Measurements from ENCODE around the gene EP400.
"Not testable (repeated sequence)": the region's sequence is repeated elsewhere in the genome, so short reads cannot be mapped to it uniquely, and the experiment has no call there.

Gene EP400

DNA sequence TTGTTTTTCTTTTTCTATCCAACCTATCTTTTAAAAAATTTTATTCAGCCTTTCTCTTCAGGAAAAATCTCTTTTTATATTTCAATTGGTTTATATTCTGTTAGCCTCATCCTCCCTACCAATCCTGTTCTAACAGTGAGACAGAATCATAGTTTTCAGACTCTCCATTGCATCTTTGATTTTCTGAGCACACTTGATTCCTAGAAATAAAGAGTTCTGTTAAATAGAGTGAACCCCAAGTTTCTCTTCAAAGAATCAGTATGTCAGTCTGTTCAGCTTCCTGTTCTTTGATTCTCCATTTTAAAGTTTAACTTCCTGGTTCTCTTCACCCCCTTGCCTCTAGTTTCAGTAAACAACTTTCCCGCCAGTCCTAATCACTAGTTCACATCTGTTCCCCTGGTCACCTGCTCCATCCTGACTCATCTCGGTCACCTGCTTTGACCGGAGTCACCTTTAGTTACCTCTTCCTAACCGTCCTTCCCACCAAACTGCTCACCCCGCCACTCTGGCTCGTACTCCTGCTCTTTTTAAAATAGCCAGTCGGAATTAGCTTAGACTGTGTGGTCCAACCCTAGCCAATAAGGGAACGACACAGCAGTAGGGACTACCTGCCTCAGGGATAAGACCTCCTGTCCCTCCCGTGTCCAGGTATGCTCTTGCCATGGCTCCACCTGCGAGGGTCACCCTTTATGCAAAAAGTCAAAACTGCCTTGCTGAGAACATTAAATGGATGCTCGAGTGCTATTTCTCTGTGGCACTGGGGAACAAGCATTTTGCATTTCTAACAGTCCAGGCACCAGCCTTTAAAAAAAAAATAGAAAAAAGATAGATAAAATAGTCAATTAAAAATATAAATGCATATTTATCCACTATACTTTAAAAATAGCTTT lies 146.0 kb downstream of the EP400 start:
- no peak for DNase-seq (ENCODE audit: low read depth)

- no peak for DNase-seq (ENCODE audit: low read depth)
Observed at GRCh38 chr12:132099739-132100138, 150.0 kb downstream of the EP400 start.

DNA sequence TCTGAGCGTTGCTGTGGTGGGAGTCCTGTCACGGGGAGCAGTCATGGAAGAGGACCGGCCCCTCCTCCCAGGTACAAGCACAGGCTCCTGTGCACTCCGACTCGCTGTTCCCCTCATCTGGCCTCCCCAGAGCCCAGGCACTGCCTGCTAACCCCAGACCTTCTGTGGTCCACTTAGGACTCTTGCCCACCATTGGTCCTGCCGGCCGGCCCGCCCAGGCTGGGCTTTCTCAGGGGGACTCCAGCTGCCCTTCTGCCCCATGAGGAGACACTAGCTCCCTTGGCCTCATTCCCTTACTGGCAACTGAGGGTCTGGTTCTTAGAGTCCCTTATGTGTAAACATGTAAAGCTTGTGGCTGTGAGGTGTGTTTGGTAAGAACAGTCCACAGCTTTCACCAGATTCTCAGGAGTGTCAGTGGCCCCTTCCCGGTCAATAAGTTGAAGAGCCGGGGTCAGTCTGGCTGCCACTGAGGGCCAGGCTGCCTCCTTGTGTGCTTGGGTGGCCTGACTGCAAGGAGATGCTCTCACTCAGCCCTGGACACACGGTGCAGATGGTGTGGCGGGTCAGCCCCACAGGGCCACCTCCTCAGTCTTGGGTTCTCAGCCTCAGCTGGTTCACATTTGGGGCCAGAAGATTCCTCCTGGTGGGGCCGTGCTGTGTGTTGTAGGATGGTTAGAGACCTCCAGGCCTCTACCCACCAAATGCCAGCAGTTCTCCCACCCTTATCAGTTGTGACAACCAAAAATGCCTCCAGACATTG lies 150.7 kb downstream of the EP400 start:
- no peak for DNase-seq (ENCODE audit: low read depth)

DNA sequence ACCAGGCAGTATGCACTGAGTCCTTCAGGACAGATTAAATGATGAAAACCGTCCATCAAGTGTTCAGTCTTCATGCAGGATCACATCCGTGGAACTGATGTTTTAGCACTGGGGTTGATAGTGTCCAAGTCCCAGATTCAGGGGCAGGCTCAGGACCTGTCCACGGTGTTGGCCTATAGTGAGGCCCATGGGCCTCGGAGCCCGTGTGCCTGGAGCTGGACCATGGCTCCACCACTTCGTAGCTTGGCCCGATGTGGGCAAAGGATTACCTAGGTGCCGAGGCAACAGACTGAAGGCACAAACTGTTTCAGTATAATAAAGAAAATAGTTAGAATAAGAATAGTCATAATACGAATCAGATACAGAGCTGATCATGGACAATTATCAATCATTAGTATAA lies 152.6 kb downstream of the EP400 start:
- DNase-seq (ENCODE audit: low read depth) = no peak

- DNase-seq (ENCODE audit: low read depth) = not testable (repeated sequence)
Observed at GRCh38 chr12:132103072-132103471, 153.3 kb downstream of the EP400 start.

GRCh38 chr12:132103542-132104308 lies 154.0 kb downstream of the EP400 start:
- DNase-seq (ENCODE audit: low read depth) = no peak

- DNase-seq (ENCODE audit: low read depth) = no peak
Observed at GRCh38 chr12:132105467-132105866, 155.7 kb downstream of the EP400 start.

GRCh38 chr12:132106921-132107320 lies 157.2 kb downstream of the EP400 start:
- DNase-seq (ENCODE audit: low read depth) = no peak

DNA sequence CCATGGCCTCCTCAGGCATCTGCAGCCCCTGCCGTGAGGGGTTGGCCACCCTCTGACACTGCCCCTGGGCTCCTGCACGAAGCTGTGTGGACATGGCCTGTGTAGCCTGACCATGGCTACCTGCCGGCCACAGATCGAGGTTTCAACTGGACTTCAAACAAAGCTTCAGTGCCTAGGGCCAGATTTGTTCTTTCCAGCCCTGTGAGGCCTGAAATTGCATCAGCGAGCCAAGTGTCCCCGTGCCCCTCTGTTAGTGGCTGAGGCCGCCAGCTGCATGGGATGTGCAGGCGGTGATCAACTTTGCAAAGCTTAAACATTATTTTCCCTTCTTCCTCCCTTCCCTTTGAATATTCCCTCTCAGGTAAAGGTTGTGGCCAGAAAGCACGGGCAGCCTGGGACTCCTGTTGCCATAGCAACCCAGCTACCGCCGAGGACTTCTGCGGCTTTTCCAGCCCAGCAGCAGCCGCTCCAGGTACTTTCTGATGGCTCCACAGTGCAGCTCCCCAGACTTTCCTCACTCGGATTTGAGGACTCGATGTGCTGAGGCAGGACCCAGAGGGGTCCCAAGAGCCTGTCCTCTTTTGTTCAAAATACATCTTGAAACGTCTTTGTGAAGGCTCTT lies 158.6 kb downstream of the EP400 start:
- no peak for DNase-seq (ENCODE audit: low read depth)

DNA sequence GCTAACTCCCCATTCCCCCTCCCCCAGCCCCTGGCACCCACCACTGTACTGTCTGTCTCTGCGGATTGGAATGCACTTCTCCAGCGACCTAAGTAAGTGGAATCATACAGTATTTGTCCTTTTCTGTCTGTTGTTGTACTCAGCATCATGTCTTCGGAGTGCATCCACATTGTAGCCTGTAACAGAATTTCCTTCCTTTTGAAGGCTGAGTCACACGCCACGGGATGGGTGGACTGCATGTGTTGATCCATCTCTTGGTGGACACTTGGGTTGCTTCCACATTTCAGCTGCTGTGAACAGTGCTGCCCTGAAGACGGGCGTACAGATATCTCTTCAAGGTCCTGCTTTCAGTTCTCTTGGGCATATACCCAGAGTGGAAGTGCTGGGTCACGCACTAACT lies 160.0 kb downstream of the EP400 start:
- no peak for DNase-seq (ENCODE audit: low read depth)

DNA sequence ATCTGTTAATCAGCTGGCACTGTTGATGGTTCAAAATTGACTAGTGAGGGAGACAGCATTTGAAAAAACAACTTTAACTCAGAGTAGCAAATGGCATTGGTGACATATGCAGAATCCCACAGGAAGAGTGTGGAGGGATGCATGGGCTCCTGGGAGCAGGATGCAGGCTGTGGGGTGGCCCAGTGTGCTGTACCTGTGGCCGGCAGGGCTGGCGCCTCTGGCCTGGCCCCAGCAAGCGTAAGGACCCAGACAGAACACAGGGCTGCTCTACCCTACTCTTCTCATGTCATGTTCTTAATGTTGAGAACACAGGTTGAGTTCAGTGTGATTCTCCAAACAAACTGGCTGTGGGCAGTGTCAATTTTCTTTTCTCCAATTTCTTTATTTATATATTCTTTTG lies 160.9 kb downstream of the EP400 start:
- DNase-seq (ENCODE audit: low read depth) = no peak

DNA sequence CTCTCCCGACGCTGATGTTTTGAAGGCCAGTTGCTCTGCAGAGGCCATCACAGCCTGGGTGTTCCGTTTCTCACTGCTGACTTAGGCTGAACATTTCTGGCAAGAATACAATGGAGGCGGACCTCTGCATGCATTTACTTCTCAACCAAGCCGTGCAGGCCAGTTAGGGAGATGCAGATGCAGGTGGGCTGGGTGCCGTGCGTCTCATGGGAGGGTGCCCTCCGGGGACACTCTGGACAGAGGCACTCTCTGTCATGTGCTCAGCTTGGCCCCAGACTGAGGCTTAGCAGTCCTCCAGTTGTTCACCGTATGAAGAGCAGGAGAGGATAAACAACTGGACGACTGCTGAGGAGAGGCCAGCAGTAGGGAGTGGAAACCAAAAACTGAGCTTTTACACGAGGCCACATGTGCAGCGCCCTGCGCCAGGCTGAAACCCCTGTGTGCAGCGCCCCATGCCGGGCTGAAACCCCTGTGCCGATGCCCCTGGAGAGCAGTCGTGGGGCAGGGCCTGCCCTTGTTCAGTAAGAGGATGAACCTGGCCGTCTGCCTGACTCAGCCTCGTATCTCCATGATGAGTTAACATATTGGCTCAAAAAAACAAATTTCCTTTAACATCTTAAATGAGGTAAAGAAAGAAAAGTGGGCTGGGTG lies 162.0 kb downstream of the EP400 start:
- no peak for DNase-seq (ENCODE audit: low read depth)

- no peak for DNase-seq (ENCODE audit: low read depth)
Observed at GRCh38 chr12:132114667-132115066, 164.9 kb downstream of the EP400 start.

DNA sequence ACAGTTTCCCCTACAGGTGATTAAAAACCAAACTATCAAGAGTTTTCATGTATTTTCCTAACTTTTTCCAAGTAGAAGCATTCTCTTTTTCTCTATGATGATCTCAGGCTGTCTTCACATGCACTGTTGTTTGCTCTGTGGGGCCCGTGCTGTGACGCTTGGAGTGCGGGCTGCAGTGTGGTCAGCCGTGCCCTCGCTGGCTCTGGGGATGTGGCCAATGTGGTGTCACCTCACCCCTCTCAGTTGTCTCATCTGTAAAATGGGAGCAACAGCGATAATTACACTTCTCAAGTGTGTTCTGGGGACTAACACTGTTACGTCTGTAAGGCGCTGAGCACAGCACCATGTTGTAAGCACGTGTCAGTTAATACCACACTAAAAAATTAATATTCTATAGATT lies 165.8 kb downstream of the EP400 start:
- no peak for DNase-seq (ENCODE audit: low read depth)

DNA sequence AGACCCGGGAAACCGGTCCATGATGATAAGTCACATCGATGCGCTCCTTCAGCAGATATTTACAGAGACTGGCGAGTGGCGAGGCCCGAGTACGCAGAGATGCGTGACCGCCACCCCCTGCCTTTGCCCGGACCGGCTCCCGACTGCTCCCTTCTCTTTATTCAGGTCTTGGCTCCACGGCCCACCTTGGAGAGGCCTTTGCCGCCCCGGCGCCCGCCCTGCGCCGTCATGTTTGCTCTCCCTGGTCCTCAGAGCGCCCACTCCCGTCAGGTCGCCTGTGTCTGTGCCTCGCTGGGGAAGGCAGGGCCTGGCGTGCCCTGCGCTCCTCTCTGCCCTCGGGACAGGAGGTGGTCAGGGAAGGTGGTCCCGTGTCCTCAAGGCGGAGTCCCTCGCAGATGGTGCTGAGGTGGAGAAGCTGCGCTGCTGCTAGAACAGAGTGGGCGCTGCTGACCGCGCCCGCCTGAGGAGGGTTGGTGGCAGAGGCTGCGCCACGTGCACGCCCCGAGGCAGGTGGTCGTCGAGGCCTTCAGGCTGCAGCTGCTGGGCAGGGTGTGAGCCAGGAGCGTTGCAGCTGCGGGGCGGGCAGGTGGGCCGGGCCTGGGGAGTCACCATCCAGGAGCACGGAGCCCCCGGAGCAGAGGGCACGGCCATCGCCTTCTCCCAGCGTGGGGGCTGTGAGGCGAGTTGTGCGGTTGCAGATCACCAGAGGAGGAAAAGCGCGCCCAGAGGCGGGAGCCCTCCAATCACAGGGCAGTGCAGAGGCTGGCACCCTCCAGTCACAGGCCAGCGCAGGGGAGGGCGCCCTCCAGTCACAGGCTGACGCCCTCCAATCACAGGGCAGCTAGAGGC lies 167.2 kb downstream of the EP400 start:
- no peak for DNase-seq (ENCODE audit: low read depth)

- no peak for DNase-seq (ENCODE audit: low read depth)
Observed at GRCh38 chr12:132117558-132117875, 167.8 kb downstream of the EP400 start.

DNA sequence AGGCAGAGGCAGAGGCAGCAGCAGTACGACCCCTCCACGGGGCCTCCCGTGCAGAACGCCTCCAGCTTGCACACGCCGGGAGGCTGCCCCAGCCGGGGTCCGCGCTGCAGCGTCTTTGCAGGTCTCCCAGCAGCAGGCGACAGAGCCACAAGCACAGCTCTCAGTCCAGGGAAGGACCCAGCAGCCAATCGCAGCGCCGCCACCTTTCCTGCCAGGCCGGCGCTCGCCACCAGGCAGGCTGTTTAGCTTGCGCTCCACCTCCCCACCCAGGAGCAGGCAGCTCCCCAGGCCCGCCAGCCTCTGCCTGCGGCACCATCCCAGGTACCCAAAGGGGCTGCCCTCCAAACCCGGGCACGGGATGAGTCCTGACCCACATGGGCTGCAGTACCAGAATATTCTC lies 169.1 kb downstream of the EP400 start:
- no peak for DNase-seq (ENCODE audit: low read depth)

DNA sequence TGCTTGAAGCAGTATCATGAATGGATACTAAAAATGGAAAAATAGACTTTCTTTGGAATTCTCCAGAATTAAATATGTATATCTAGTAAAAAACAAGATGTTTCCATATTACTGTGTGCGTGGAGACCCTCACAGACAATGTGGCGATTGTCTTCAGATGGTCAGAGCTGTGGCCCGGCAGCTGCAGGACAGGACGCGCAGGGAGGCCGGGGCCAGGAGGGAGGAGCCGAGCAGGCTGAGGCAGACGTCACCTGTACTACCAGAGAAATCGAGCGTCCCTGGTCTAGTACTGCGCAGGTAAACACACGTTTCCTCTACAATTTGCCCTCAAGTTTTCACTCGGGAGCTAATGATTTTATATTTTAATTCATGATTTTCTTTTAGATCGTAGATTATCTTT lies 171.5 kb downstream of the EP400 start:
- no peak for DNase-seq (ENCODE audit: low read depth)

GRCh38 chr12:132123970-132124765 lies 174.4 kb downstream of the EP400 start:
- no peak for DNase-seq (ENCODE audit: low read depth)

Measured in stimulated activated CD8-positive, alpha-beta memory T cell treated with anti-CD3 and anti-CD28 coated beads, Interleukin-15, amount 100 ng/mL, for 1 hour (primary cell).